Neural progenitor cell (in vitro differentiated cells): ENCODE data around the gene IGFN1. TPM values are rescaled to one million over a fixed set of nuclear protein-coding genes. Genes with fewer than 3 reads are reported as not detected.
A peak's percentile ranks its signal among the peaks of the same experiment; 100 is the strongest.

ENCODE experiments used
- DNase-seq: peaks from one replicate; pipeline ENCODE4 v3.0.0-alpha.2; 2016; ENCODE audit warnings: low spot score
- H2AFZ ChIP-seq: fragments of 200-600 bp; sonication (generic); replicated peaks from 2 replicates; pipeline ENCODE4 v1.6.1; 2016; ENCODE audit warnings: antibody characterized with exemption
- H3F3A ChIP-seq: fragments of 200-600 bp; sonication (generic); 2 replicates; pipeline ENCODE4 v1.6.1; 2016; ENCODE audit warnings: antibody characterized with exemption, low read depth
- H3K27ac ChIP-seq: fragments of 200-600 bp; sonication (generic); 2 replicates; pipeline ENCODE4 v1.5.1; 2016; ENCODE audit warnings: mild to moderate bottlenecking
- H3K27me3 ChIP-seq: fragments of 200-600 bp; sonication (generic); 2 replicates; pipeline ENCODE4 v1.6.1; 2016; ENCODE audit warnings: mild to moderate bottlenecking, moderate library complexity
- H3K36me3 ChIP-seq: fragments of 200-600 bp; sonication (generic); 2 replicates; pipeline ENCODE4 v1.5.1; 2016
- H3K4me1 ChIP-seq: fragments of 200-600 bp; sonication (generic); 2 replicates; pipeline ENCODE4 v1.6.1; 2016; ENCODE audit warnings: mixed run types
- H3K4me2 ChIP-seq: fragments of 200-600 bp; sonication (generic); 2 replicates; pipeline ENCODE4 v1.6.1; 2016
- H3K4me3 ChIP-seq: fragments of 200-600 bp; sonication (generic); 2 replicates; pipeline ENCODE4 v1.5.1; 2016
- H3K79me2 ChIP-seq: fragments of 200-600 bp; sonication (generic); 2 replicates; pipeline ENCODE4 v1.6.1; 2016; ENCODE audit warnings: low read depth
- H3K9ac ChIP-seq: fragments of 200-600 bp; sonication (generic); 2 replicates; pipeline ENCODE4 v1.6.1; 2016
- H3K9me3 ChIP-seq: fragments of 200-600 bp; sonication (generic); 2 replicates; pipeline ENCODE4 v1.5.1; 2016; ENCODE audit warnings: low read depth
- H4K20me1 ChIP-seq: fragments of 200-600 bp; sonication (generic); 2 replicates; pipeline ENCODE4 v1.6.1; 2016; ENCODE audit warnings: low read depth
- H3K27ac Mint-ChIP-seq: 3 replicates; pipeline ENCODE4 v1.8.0; 2021; ENCODE audit warnings: mixed read lengths
- H3K27me3 Mint-ChIP-seq: 2 replicates; pipeline ENCODE4 v1.8.0; 2022; ENCODE audit warnings: low read depth, mild to moderate bottlenecking, inconsistent platforms, moderate library complexity, mixed read lengths; ENCODE audit not compliant: insufficient read depth
- H3K36me3 Mint-ChIP-seq: 3 replicates; pipeline ENCODE4 v1.8.0; 2021; ENCODE audit warnings: mixed read lengths
- H3K4me1 Mint-ChIP-seq: 3 replicates; pipeline ENCODE4 v1.8.0; 2021; ENCODE audit warnings: mixed read lengths
- H3K4me3 Mint-ChIP-seq: 3 replicates; pipeline ENCODE4 v1.8.0; 2021; ENCODE audit warnings: mild to moderate bottlenecking, moderate library complexity, mixed read lengths
- H3K9me3 Mint-ChIP-seq: 3 replicates; pipeline ENCODE4 v1.8.0; 2020; ENCODE audit warnings: mixed read lengths
- EZH2 ChIP-seq: fragments of 200-600 bp; sonication (generic); IDR thresholded peaks from 2 replicates; pipeline ENCODE4 v1.6.1; 2017; ENCODE audit warnings: antibody characterized with exemption, mild to moderate bottlenecking, moderate library complexity
- EZH2phosphoT487 ChIP-seq: fragments of 200-600 bp; sonication (generic); IDR thresholded peaks from 2 replicates; pipeline ENCODE4 v1.6.1; 2017; ENCODE audit warnings: antibody characterized with exemption
- total RNA-seq: library from RNA; depleted of rRNA; stranded (reverse); fragments of >200 nt; gene quantifications from 2 replicates; pipeline ENCODE4 v1.2.3, GENCODE V29; 2015; ENCODE audit warnings: low replicate concordance
- TF ChIP-seq, protein P1 (sequence below): fragments of 200-600 bp; sonication (generic); IDR thresholded peaks from 2 replicates; pipeline ENCODE4 v1.5.1; 2017; ENCODE audit warnings: antibody characterized with exemption, mild to moderate bottlenecking

IGFN1 gene
- total RNA-seq, 1 donor from 2014 or later = not detected

DNA sequence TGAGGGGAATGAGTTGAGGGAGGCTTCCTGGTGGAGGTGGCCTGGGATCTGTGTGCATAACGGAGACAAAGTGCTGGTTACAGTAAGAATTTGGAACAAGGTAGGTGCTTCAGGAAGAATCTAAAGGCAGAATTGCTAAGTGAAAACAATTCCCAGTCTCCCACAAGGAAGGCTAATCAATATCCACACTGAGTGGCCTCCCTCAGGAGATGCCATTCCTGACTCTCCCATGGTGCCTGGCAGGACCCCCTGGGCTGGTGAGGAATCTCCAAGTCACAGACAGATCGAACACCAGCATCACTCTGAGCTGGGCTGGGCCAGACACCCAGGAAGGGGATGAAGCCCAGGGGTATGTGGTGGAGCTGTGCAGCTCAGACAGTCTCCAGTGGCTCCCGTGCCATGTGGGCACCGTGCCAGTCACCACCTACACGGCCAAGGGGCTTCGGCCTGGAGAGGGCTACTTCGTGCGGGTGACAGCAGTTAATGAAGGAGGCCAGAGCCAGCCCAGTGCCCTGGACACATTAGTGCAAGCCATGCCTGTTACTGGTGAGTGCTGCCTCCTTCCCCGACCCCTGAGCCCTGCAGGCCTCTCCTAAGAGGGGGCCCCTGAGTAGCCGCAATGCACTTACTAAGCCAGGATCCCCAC lies 30.7 kb downstream of the IGFN1 start:
- no peaks in the 10 kb centered on the region for H3K9me3 Mint-ChIP-seq
- no peaks in the 10 kb centered on the region for H3K79me2 ChIP-seq
- H4K20me1 ChIP-seq = no peaks in the 10 kb centered on the region
- peaks cover 2% of the 10 kb centered on the region for H3K27me3 Mint-ChIP-seq
- no peak overlapping the region for H3K27ac ChIP-seq
- no peaks in the 10 kb centered on the region for H3K36me3 Mint-ChIP-seq
- H3K4me1 Mint-ChIP-seq = peaks cover 2% of the 10 kb centered on the region
- no peaks in the 10 kb centered on the region for H3F3A ChIP-seq
- no peak for TF ChIP-seq EZH2
- TF ChIP-seq, protein P1, sequence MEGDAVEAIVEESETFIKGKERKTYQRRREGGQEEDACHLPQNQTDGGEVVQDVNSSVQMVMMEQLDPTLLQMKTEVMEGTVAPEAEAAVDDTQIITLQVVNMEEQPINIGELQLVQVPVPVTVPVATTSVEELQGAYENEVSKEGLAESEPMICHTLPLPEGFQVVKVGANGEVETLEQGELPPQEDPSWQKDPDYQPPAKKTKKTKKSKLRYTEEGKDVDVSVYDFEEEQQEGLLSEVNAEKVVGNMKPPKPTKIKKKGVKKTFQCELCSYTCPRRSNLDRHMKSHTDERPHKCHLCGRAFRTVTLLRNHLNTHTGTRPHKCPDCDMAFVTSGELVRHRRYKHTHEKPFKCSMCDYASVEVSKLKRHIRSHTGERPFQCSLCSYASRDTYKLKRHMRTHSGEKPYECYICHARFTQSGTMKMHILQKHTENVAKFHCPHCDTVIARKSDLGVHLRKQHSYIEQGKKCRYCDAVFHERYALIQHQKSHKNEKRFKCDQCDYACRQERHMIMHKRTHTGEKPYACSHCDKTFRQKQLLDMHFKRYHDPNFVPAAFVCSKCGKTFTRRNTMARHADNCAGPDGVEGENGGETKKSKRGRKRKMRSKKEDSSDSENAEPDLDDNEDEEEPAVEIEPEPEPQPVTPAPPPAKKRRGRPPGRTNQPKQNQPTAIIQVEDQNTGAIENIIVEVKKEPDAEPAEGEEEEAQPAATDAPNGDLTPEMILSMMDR = no peak
- TF ChIP-seq EZH2phosphoT487 = no peak
- no peak overlapping the region for H3K4me3 ChIP-seq
- H3K4me3 Mint-ChIP-seq = no peak overlapping the region
- H3K4me2 ChIP-seq = no peak overlapping the region
- H2AFZ ChIP-seq = no peak overlapping the region
- DNase-seq = no peak
- no peaks in the 10 kb centered on the region for H3K36me3 ChIP-seq
- peak overlapping the region; percentile 1 for H3K27ac Mint-ChIP-seq
- H3K4me1 ChIP-seq = no peaks in the 10 kb centered on the region
- no peak overlapping the region for H3K9ac ChIP-seq
- H3K9me3 ChIP-seq = no peaks in the 10 kb centered on the region
- no peaks in the 10 kb centered on the region for H3K27me3 ChIP-seq

- peaks cover 2% of the 10 kb centered on the region for H3K4me1 Mint-ChIP-seq
Observed at GRCh38 chr1:201222125-201222524, 31.5 kb downstream of the IGFN1 start.

GRCh38 chr1:201223852-201224665 lies 33.4 kb downstream of the IGFN1 start:
- Histone ChIP-seq H3K4me3 (no peak overlapping the region), H3K79me2 (no peaks in the 10 kb centered on the region), H3K4me1 (no peaks in the 10 kb centered on the region), H3F3A (no peaks in the 10 kb centered on the region), H3K27me3 (no peaks in the 10 kb centered on the region), H3K27ac (no peak overlapping the region), H2AFZ (no peak overlapping the region), H3K36me3 (no peaks in the 10 kb centered on the region), H4K20me1 (no peaks in the 10 kb centered on the region), H3K9ac (no peak overlapping the region), H3K9me3 (no peaks in the 10 kb centered on the region), H3K4me2 (no peak overlapping the region)
- H3K4me3 Mint-ChIP-seq = no peak overlapping the region
- H3K36me3 Mint-ChIP-seq = no peaks in the 10 kb centered on the region
- H3K27ac Mint-ChIP-seq = no peak overlapping the region
- no peak for DNase-seq
- peaks cover 2% of the 10 kb centered on the region for H3K4me1 Mint-ChIP-seq
- TF ChIP-seq EZH2 (no peak), EZH2phosphoT487 (no peak)
- no peaks in the 10 kb centered on the region for H3K9me3 Mint-ChIP-seq
- peaks cover 2% of the 10 kb centered on the region for H3K27me3 Mint-ChIP-seq

More at GRCh38 chr1:201222125-201222524, 31.5 kb downstream of the IGFN1 start:
- Mint-ChIP-seq H3K4me3 (no peak overlapping the region), H3K27me3 (peaks cover 2% of the 10 kb centered on the region), H3K9me3 (no peaks in the 10 kb centered on the region), H3K27ac (peak overlapping the region; percentile 57), H3K36me3 (no peaks in the 10 kb centered on the region)
- Histone ChIP-seq H3K4me2 (no peak overlapping the region), H3F3A (no peaks in the 10 kb centered on the region), H3K9me3 (no peaks in the 10 kb centered on the region), H3K27ac (no peak overlapping the region), H3K4me1 (no peaks in the 10 kb centered on the region), H3K9ac (no peak overlapping the region), H2AFZ (no peak overlapping the region), H3K27me3 (no peaks in the 10 kb centered on the region), H3K4me3 (no peak overlapping the region), H3K36me3 (no peaks in the 10 kb centered on the region), H4K20me1 (no peaks in the 10 kb centered on the region), H3K79me2 (no peaks in the 10 kb centered on the region)
- no peak for DNase-seq
- no peak for TF ChIP-seq EZH2phosphoT487
- no peak for TF ChIP-seq EZH2
- TF ChIP-seq, protein P1 = no peak
